ENCODE measurements around the gene NRP2. TPM values are rescaled to one million over a fixed set of nuclear protein-coding genes. Genes with fewer than 3 reads are reported as not detected.

The NRP2 gene
- total RNA-seq, 4 donors from 2014 or later: 35.9 to 156 (median 114) TPM

GRCh38 chr2:205658068-205658467, 24.2 kb upstream of the NRP2 start:
- intact Hi-C loops (cut with DNase I; ENCODE audit: low total_unique reads): no loop called here
- no peaks in the 10 kb centered on the region for H3K27me3 ChIP-seq
- H3K9me3 ChIP-seq: no peaks in the 10 kb centered on the region
- H3K4me3 ChIP-seq: no peak overlapping the region
- no peaks in the 10 kb centered on the region for H3K36me3 ChIP-seq
- H3K27ac ChIP-seq: no peak overlapping the region
- no peak for DNase-seq
- TF ChIP-seq, protein P1, sequence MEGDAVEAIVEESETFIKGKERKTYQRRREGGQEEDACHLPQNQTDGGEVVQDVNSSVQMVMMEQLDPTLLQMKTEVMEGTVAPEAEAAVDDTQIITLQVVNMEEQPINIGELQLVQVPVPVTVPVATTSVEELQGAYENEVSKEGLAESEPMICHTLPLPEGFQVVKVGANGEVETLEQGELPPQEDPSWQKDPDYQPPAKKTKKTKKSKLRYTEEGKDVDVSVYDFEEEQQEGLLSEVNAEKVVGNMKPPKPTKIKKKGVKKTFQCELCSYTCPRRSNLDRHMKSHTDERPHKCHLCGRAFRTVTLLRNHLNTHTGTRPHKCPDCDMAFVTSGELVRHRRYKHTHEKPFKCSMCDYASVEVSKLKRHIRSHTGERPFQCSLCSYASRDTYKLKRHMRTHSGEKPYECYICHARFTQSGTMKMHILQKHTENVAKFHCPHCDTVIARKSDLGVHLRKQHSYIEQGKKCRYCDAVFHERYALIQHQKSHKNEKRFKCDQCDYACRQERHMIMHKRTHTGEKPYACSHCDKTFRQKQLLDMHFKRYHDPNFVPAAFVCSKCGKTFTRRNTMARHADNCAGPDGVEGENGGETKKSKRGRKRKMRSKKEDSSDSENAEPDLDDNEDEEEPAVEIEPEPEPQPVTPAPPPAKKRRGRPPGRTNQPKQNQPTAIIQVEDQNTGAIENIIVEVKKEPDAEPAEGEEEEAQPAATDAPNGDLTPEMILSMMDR (IDR thresholded peaks at IDR 0.05): no peak
- TF ChIP-seq POLR2A (IDR thresholded peaks at IDR 0.05): no peak
- peaks cover 0 to 4% of the 10 kb centered on the region in 2 donors for H3K4me1 ChIP-seq

- Histone ChIP-seq H3K27me3 (no peaks in the 10 kb centered on the region), H3K36me3 (no peaks in the 10 kb centered on the region), H3K4me1 (peaks cover 0 to 4% of the 10 kb centered on the region in 2 donors), H3K27ac (no peak overlapping the region), H3K4me3 (no peak overlapping the region), H3K9me3 (no peaks in the 10 kb centered on the region)
- no peak for TF ChIP-seq POLR2A (IDR thresholded peaks at IDR 0.05)
- TF ChIP-seq, protein P1 (IDR thresholded peaks at IDR 0.05): no peak
- intact Hi-C loops (cut with DNase I; ENCODE audit: low total_unique reads): no loop called here
- no peak for DNase-seq
Measured at GRCh38 chr2:205658572-205658971, 23.7 kb upstream of the NRP2 start.

DNA sequence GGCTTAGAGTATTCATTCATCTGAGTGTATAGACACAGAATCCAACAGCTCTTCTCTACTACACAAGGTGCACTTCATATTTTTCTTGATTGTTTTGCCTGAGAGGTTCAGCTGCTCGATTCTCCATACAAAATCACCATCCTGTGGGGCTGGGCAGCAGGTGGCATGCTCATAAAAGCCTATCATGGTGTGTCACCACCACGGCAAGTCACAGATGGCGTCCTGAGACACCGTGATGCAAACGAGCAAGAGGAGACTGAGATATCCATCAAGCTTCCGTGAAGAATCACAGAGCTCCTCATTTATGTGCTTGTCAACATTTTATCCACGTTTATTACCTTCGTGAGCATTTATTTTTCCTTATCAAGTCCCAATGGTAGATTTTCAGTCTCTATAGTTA, 22.4 kb upstream of the NRP2 start:
- no peak for TF ChIP-seq POLR2A (IDR thresholded peaks at IDR 0.05)
- TF ChIP-seq, protein P1 (IDR thresholded peaks at IDR 0.05): no peak
- intact Hi-C loops (cut with DNase I; ENCODE audit: low total_unique reads): no loop called here
- no peaks in the 10 kb centered on the region for H3K36me3 ChIP-seq
- DNase-seq: no peak
- H3K4me3 ChIP-seq: no peak overlapping the region
- H3K27ac ChIP-seq: peak overlapping the region; percentile 58 to 60
- H3K4me1 ChIP-seq: peaks cover 0 to 4% of the 10 kb centered on the region in 2 donors
- no peaks in the 10 kb centered on the region for H3K27me3 ChIP-seq
- H3K9me3 ChIP-seq: no peaks in the 10 kb centered on the region

- TF ChIP-seq, protein P1 (IDR thresholded peaks at IDR 0.05): no peak
- TF ChIP-seq POLR2A (IDR thresholded peaks at IDR 0.05): no peak
- Histone ChIP-seq H3K4me3 (no peak overlapping the region), H3K9me3 (no peaks in the 10 kb centered on the region), H3K27me3 (no peaks in the 10 kb centered on the region), H3K27ac (peak overlapping the region; percentile 58 to 60), H3K36me3 (no peaks in the 10 kb centered on the region), H3K4me1 (peaks cover 0 to 4% of the 10 kb centered on the region in 2 donors)
- intact Hi-C loops (cut with DNase I; ENCODE audit: low total_unique reads): no loop called here
- peak; percentile 32 to 67 for DNase-seq
Measured at GRCh38 chr2:205660521-205661124, 21.7 kb upstream of the NRP2 start.

DNA sequence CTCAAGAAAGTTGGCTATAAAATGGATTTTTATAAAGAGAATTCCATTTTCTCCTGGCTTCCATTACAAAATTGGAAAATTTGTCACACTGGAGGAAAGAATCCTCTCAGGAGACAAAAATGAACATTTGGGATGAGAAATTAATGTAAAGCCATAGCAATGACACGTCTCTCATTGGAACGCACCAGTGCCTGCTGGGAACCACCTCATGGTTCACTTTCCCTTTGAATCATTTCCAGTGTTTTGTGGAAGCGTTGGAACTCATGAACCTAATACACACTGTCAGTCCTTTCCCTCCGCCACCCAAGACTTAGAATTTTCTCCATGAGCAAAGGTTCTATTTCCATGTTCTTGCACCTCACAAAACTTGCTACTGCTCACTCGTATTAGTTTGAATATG, 21.0 kb upstream of the NRP2 start:
- Histone ChIP-seq H3K4me3 (no peak overlapping the region), H3K27ac (peak overlapping the region; percentile 58 to 60), H3K36me3 (no peaks in the 10 kb centered on the region), H3K9me3 (no peaks in the 10 kb centered on the region), H3K4me1 (peaks cover 0 to 4% of the 10 kb centered on the region in 2 donors), H3K27me3 (no peaks in the 10 kb centered on the region)
- DNase-seq: no peak
- TF ChIP-seq, protein P1 (IDR thresholded peaks at IDR 0.05): no peak
- intact Hi-C loops (cut with DNase I; ENCODE audit: low total_unique reads): no loop called here
